H1 (cell line): Measurements from ENCODE around the gene MTX2. TPM values are rescaled to one million over a fixed set of nuclear protein-coding genes. Genes with fewer than 3 reads are reported as not detected.

Experiments used
- CTCF ChIA-PET: fragments of 300-600 bp; sonication (Branson Sonifier 250); formaldehyde crosslinking; loops from one replicate; lab custom pipeline; 2021; ENCODE audit not compliant: partially characterized antibody; lab: Charles Lee
- POLR2A ChIA-PET: fragments of 300-600 bp; sonication (Branson Sonifier 250); formaldehyde crosslinking; loops from one replicate; lab custom pipeline; 2021; ENCODE audit warnings: inconsistent platforms; ENCODE audit not compliant: partially characterized antibody; lab: Charles Lee
- DNase-seq, 2 experiments: peaks; one replicate each; pipeline versions ENCODE4 v3.0.0 to v3.0.0-alpha.2; 2010 to 2022; ENCODE audit warnings: low spot score in 2 of 2, low read depth in 1 of 2, mixed read lengths in 1 of 2
- FAIRE-seq: peaks from 2 replicates; lab custom pipeline; 2011; peaks lifted over from hg19 to GRCh38; lab: Jason Lieb, UNC
- H2AFZ ChIP-seq: 2 replicates; pipeline ENCODE4 v1.8.1; 2012; ENCODE audit warnings: low read length, inconsistent platforms
- H2AK5ac ChIP-seq: 2 replicates; pipeline ENCODE4 v1.6.1; 2013; ENCODE audit warnings: low read depth, low read length
- H2BK120ac ChIP-seq: replicated peaks from 2 replicates; pipeline ENCODE3; 2013; ENCODE audit warnings: low read depth, low read length, inconsistent platforms
- H2BK12ac ChIP-seq: 2 replicates; pipeline ENCODE4 v1.6.1; 2013; ENCODE audit warnings: low read depth, low read length
- H2BK15ac ChIP-seq: 2 replicates; pipeline ENCODE4 v1.6.1; 2013; ENCODE audit warnings: low read length
- H2BK20ac ChIP-seq: 2 replicates; pipeline ENCODE4 v1.6.1; 2013; ENCODE audit warnings: low read length
- H2BK5ac ChIP-seq: 2 replicates; pipeline ENCODE4 v1.6.1; 2013; ENCODE audit warnings: low read depth, low read length
- H3K14ac ChIP-seq: 2 replicates; pipeline ENCODE4 v1.6.1; 2013; ENCODE audit warnings: inconsistent platforms; ENCODE audit not compliant: insufficient read length
- H3K18ac ChIP-seq: 2 replicates; pipeline ENCODE4 v1.6.1; 2013; ENCODE audit warnings: low read length; ENCODE audit errors: extremely low read depth
- H3K23ac ChIP-seq: 2 replicates; pipeline ENCODE4 v1.6.1; 2013; ENCODE audit warnings: inconsistent platforms; ENCODE audit not compliant: insufficient read length
- H3K23me2 ChIP-seq: 2 replicates; pipeline ENCODE4 v1.6.1; 2013; ENCODE audit warnings: low read depth, low read length
- H3K27ac ChIP-seq: 2 replicates; pipeline ENCODE4 v1.6.1; 2011; ENCODE audit warnings: low read depth, low read length, inconsistent platforms
- H3K27me3 ChIP-seq, 4 experiments: replicated peaks in 1 of 4; 1 replicate in 1 of 4; 2 replicates in 3 of 4; pipeline versions ENCODE4 v1.6.1 to v1.8.1; 2011 to 2013; ENCODE audit warnings: low read length in 3 of 4, mild to moderate bottlenecking in 3 of 4, inconsistent platforms in 2 of 4, mixed read lengths in 2 of 4, moderate library complexity in 1 of 4; ENCODE audit not compliant: control insufficient read depth in 3 of 4, insufficient read depth in 3 of 4; ENCODE audit errors: extremely low read depth in 1 of 4
- H3K36me3 ChIP-seq, 4 experiments: 2 replicates each; pipeline versions ENCODE4 v1.6.1 to v1.8.1; 2011 to 2013; ENCODE audit warnings: mild to moderate bottlenecking in 4 of 4, low read length in 3 of 4, moderate library complexity in 2 of 4, control low read depth in 1 of 4, inconsistent platforms in 1 of 4; ENCODE audit not compliant: insufficient read depth in 4 of 4, control insufficient read depth in 2 of 4
- H3K4ac ChIP-seq: replicated peaks from 2 replicates; pipeline ENCODE3; 2013; ENCODE audit warnings: low read length, low read depth, mixed read lengths, inconsistent platforms; ENCODE audit not compliant: insufficient read length
- H3K4me1 ChIP-seq, 4 experiments: replicated peaks in 1 of 4; 1 replicate in 1 of 4; 2 replicates in 3 of 4; pipeline versions ENCODE4 v1.6.1 to v1.8.1; 2011 to 2013; ENCODE audit warnings: low read length in 3 of 4, inconsistent platforms in 2 of 4, mixed read lengths in 1 of 4; ENCODE audit not compliant: insufficient read depth in 4 of 4, control insufficient read depth in 3 of 4
- H3K4me2 ChIP-seq, 2 experiments: 2 replicates each; pipeline versions ENCODE4 v1.6.1 to v1.8.1; 2011 to 2013; ENCODE audit warnings: low read depth in 2 of 2, low read length in 2 of 2, control low read depth in 1 of 2, inconsistent platforms in 1 of 2, mild to moderate bottlenecking in 1 of 2; ENCODE audit not compliant: insufficient read depth in 1 of 2
- H3K4me3 ChIP-seq, 4 experiments: fragments of 200-600, 300-600 bp in 1 of 4; sonication (generic), shearing (Covaris generic), sonication (Bioruptor Twin) in 1 of 4; 2 replicates each; pipeline versions ENCODE4 v1.5.1 to v1.8.1; 2011 to 2016; ENCODE audit warnings: low read length in 4 of 4, low read depth in 3 of 4, control low read depth in 2 of 4, inconsistent platforms in 2 of 4, mild to moderate bottlenecking in 2 of 4, mixed read lengths in 1 of 4, moderate library complexity in 1 of 4; ENCODE audit not compliant: insufficient read depth in 2 of 4; ENCODE audit errors: extremely low read depth in 1 of 4
- H3K56ac ChIP-seq: replicated peaks from 2 replicates; pipeline ENCODE3; 2013; ENCODE audit warnings: low read depth, mild to moderate bottlenecking, mixed read lengths, low read length, inconsistent platforms; ENCODE audit not compliant: insufficient read length
- H3K79me1 ChIP-seq: 2 replicates; pipeline ENCODE4 v1.6.1; 2013; ENCODE audit warnings: low read depth, low read length, control low read depth
- H3K79me2 ChIP-seq, 2 experiments: 2 replicates each; pipeline versions ENCODE4 v1.6.1 to v1.8.1; 2012 to 2013; ENCODE audit warnings: low read length in 2 of 2, mild to moderate bottlenecking in 2 of 2, inconsistent platforms in 1 of 2; ENCODE audit not compliant: insufficient read depth in 2 of 2, control insufficient read depth in 1 of 2
- H3K9ac ChIP-seq, 4 experiments: replicated peaks in 1 of 4; 1 replicate in 1 of 4; 2 replicates in 3 of 4; pipeline versions ENCODE4 v1.6.1 to v1.8.1; 2011 to 2013; ENCODE audit warnings: low read depth in 3 of 4, low read length in 3 of 4, control low read depth in 2 of 4, mild to moderate bottlenecking in 2 of 4, moderate library complexity in 2 of 4, inconsistent platforms in 1 of 4; ENCODE audit errors: extremely low read depth in 1 of 4
- H3K9me3 ChIP-seq, 2 experiments: 2 replicates each; pipeline versions ENCODE4 v1.6.1 to v1.8.1; 2012 to 2013; ENCODE audit warnings: mild to moderate bottlenecking in 2 of 2, moderate library complexity in 2 of 2, control low read depth in 1 of 2, inconsistent platforms in 1 of 2, low read depth in 1 of 2, low read length in 1 of 2, mixed read lengths in 1 of 2; ENCODE audit not compliant: insufficient read depth in 2 of 2
- H4K20me1 ChIP-seq, 2 experiments: replicated peaks in 1 of 2; 2 replicates each; pipeline versions ENCODE3 to v1.8.1; 2011 to 2013; ENCODE audit warnings: inconsistent platforms in 2 of 2, low read length in 2 of 2, mild to moderate bottlenecking in 1 of 2; ENCODE audit not compliant: insufficient read depth in 2 of 2, control insufficient read depth in 1 of 2
- H4K5ac ChIP-seq: 2 replicates; pipeline ENCODE4 v1.6.1; 2013; ENCODE audit warnings: low read length, low read depth, mixed read lengths, inconsistent platforms; ENCODE audit not compliant: insufficient read length
- H4K8ac ChIP-seq: 2 replicates; pipeline ENCODE4 v1.8.0; 2013; ENCODE audit warnings: mild to moderate bottlenecking, moderate library complexity, low read length, inconsistent platforms; ENCODE audit not compliant: insufficient read depth; ENCODE audit errors: extremely low read depth
- H4K91ac ChIP-seq: replicated peaks from 2 replicates; pipeline ENCODE3; 2013; ENCODE audit warnings: low read length, mixed read lengths, inconsistent platforms; ENCODE audit not compliant: insufficient read length
- BCL11A ChIP-seq, 2 experiments: IDR thresholded peaks; one replicate each; pipeline ENCODE4 v1.6.1; 2011; ENCODE audit warnings: low read depth in 2 of 2, low read length in 2 of 2, mild to moderate bottlenecking in 2 of 2
- FOSL1 ChIP-seq: IDR thresholded peaks from 2 replicates; pipeline ENCODE4 v1.6.1; 2011; ENCODE audit warnings: mild to moderate bottlenecking, low read depth, low read length, moderate library complexity; ENCODE audit not compliant: insufficient read depth
- GABPA ChIP-seq: IDR thresholded peaks from 2 replicates; pipeline ENCODE4 v1.6.1; 2011; ENCODE audit warnings: mild to moderate bottlenecking, low read length, moderate library complexity, borderline replicate concordance; ENCODE audit not compliant: insufficient read depth
- KDM1A ChIP-seq: fragments of 200-600, 300-600 bp; sonication (generic); IDR thresholded peaks from 2 replicates; pipeline ENCODE4 v1.7.1; 2016; ENCODE audit warnings: mild to moderate bottlenecking, low read length, borderline replicate concordance
- SIX5 ChIP-seq: IDR thresholded peaks from 2 replicates; pipeline ENCODE4 v1.6.1; 2011; ENCODE audit warnings: mild to moderate bottlenecking, low read depth, low read length
- SP1 ChIP-seq: IDR thresholded peaks from 2 replicates; pipeline ENCODE4 v1.6.1; 2011; ENCODE audit warnings: low read depth, low read length
- SP4 ChIP-seq: IDR thresholded peaks from 2 replicates; pipeline ENCODE4 v1.6.1; 2012; ENCODE audit warnings: low read length, inconsistent platforms
- WGBS, 2 experiments: shearing (Covaris generic) in 1 of 2; methylation state at CpG; one replicate each; pipeline versions ENCODE4 v1.1.6 to v1.1.7; 2013 to 2015; ENCODE audit warnings: low lambda C conversion rate in 2 of 2, mixed read lengths in 2 of 2, inconsistent platforms in 1 of 2, low coverage in 1 of 2, missing lambda C conversion rate in 1 of 2; ENCODE audit not compliant: insufficient replicate concordance in 2 of 2, insufficient coverage in 1 of 2, insufficient read length in 1 of 2; ENCODE audit errors: extremely low coverage in 1 of 2, missing lambda C conversion rate in 1 of 2; 5-methylcytosine and 5-hydroxymethylcytosine counted together
- polyA plus RNA-seq, 7 experiments: library from polyadenylated mRNA; depleted of rRNA in 3 of 7; stranded (reverse) in 5 of 7; unstranded in 2 of 7; fragments of >200 nt in 5 of 7; fragments of 200-250 nt in 2 of 7; gene quantifications; 1 replicate in 5 of 7; 2 replicates in 1 of 7; 4 replicates in 1 of 7; pipeline versions ENCODE4 v1.2.1 to v1.2.3, GENCODE V29; 2011 to 2013; ENCODE audit warnings: missing spikeins in 2 of 7, mixed read lengths in 2 of 7
- total RNA-seq: library from RNA; stranded (reverse); fragmentation: NEBNext Ultra II Directional; extraction: Animal tissue kit (Norgen Biotek cat#: 25700); gene quantifications from 2 replicates; pipeline ENCODE4 v1.2.1, GENCODE V29; 2021

The MTX2 gene
- total and polyA plus RNA-seq, 2 of the 8 experiments (the other 6 are each of a cell fraction or from before 2014, with no cell fraction given) = 33.5 to 38.3 TPM

GRCh38 chr2:176339208-176339607, 70.0 kb downstream of the MTX2 start:
- CTCF ChIA-PET = interaction anchor here (0.6 to 1.0 kb wide), 2 partner anchors 11 to 195 kb away, joined by 3 read pairs; no protein-coding TSS in a partner anchor
- FAIRE-seq = no peak
- TF ChIP-seq FOSL1 (no peak), GABPA (no peak), BCL11A (IDR thresholded peaks at IDR 0.05; ENCODE audit: low read depth in 2 of 2, low read length in 2 of 2) (no peak), SP1 (no peak), SIX5 (no peak), SP4 (no peak), KDM1A (no peak)

More at GRCh38 chr2:176339208-176339607, 70.0 kb downstream of the MTX2 start:
- Histone ChIP-seq H2BK5ac (no peak overlapping the region), H3K4me1 (no peaks in the 10 kb centered on the region), H3K4ac (no peak overlapping the region), H4K5ac (no peak overlapping the region), H4K20me1 (no peaks in the 10 kb centered on the region), H3K36me3 (peaks cover 0 to 14% (median 8%) of the 10 kb centered on the region in 4 experiments; a peak in 4 of 8 replicates), H3K4me2 (no peak overlapping the region), H2BK120ac (no peak overlapping the region), H4K8ac (no peak overlapping the region), H3K27me3 (no peaks in the 10 kb centered on the region), H3K4me3 (no peak overlapping the region), H2BK15ac (no peak overlapping the region), H2AFZ (no peak overlapping the region), H3K18ac (no peak overlapping the region), H3K79me2 (no peaks in the 10 kb centered on the region), H3K9me3 (peaks cover 3 to 6% of the 10 kb centered on the region in 2 experiments; a peak in 1 of 4 replicates), H2BK12ac (no peak overlapping the region), H3K9ac (no peak overlapping the region), H3K27ac (no peak overlapping the region), H2AK5ac (no peak overlapping the region), H4K91ac (no peak overlapping the region), H2BK20ac (no peak overlapping the region), H3K23me2 (no peaks in the 10 kb centered on the region), H3K79me1 (no peaks in the 10 kb centered on the region), H3K14ac (no peak overlapping the region), H3K56ac (no peak overlapping the region), H3K23ac (no peak overlapping the region)
- POLR2A ChIA-PET = interaction anchor here (0.7 kb wide), 1 partner anchor 10 kb away, joined by 4 read pairs; no protein-coding TSS in a partner anchor
- 83% methylated on average over 1 of the region's 1 CpG; no CpG with 5 or more reads in 1 of the 2 experiments for WGBS, 2 experiments
- no peak for DNase-seq
